Measurements from ENCODE around the gene TSACC. TPM values are rescaled to one million over a fixed set of nuclear protein-coding genes. Genes with fewer than 3 reads are reported as not detected.
A peak's percentile ranks its signal among the peaks of the same experiment; 100 is the strongest.

Gene TSACC
- total RNA-seq, 1 donor from 2014 or later, result not detected

GRCh38 chr1:156386949-156387869, 48.9 kb downstream of the TSACC start:
- ATAC-seq (no peak), DNase-seq (ENCODE audit: low spot score) (no peak)
- intact Hi-C loops (cut with DNase I), result loop anchor here (2.0 to 10.0 kb wide), 2 partner anchors 58 to 218 kb away; partner anchors contain the start of gene GPATCH4

DNA sequence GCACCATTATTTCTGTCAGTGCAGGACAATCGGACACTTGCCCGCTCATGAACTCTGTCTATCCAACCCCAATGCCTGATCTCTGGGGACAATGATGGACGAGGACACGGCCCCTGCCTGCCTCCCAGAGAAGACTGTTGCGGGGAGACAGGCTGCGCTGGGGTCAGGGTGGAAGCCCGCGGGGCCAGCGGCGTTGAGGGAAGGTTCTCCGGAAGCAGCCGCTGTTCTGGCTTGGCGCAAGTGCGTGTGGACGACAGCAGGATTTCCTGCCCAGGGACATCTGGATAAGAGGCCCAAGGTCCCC, 49.5 kb downstream of the TSACC start:
- no peak for DNase-seq (ENCODE audit: low spot score)
- ATAC-seq, result no peak
- intact Hi-C loops (cut with DNase I), result loop anchor here (2.0 to 10.0 kb wide), 2 partner anchors 57 to 217 kb away; partner anchors contain the start of gene GPATCH4

DNA sequence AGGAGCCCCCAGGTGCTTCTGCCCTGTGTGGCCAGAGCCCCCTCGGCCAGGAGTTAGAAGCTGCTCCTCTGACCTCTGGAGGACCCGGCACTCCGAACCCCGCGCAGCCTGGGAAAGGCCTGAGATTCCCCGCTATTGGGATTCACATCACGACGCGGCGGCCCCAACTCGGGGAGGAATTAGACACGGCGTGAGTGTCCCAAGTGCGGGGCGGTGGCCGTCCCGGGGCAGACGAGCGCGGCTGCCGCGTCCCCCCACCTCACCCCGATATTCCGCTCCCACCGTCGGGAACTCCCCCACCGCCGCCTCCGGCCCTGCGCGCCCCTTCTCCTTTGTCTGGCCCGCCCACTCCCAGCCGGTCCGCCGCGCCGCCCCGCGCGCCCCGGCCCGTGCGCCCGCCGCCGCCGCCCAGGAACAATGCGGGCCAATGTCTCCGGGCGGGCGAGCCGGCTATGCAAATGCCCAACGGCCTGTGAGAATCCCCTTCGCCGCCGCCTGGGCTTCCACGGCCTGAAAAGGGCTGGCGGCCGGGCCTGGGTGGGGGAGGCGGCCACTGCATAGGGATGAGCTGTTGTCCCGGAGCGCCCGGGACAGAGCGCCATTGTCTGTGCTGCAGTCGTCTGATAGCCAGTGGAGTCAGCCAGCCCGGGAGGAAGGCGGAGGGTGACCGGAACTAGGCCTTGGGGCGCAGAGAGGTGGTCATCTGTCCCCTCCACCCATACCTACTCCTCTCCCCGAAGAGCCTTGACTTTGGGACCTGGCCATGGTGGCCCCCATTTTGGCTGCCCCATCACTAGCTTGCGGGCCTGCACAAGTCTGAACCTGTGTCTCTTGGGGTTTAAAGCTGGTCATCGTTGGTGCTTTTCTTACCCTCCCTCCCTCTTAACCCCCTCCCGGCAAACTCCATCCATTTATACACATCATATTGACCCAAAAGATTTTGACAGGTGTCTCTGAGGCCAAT, 50.1 kb downstream of the TSACC start:
- ATAC-seq (peak; percentile 48), DNase-seq (ENCODE audit: low spot score) (no peak)
- intact Hi-C loops (cut with DNase I), result loop anchor here (10.0 kb wide), 1 partner anchor 216 kb away; the partner anchor contains the start of gene GPATCH4

GRCh38 chr1:156389311-156389710, 51.0 kb downstream of the TSACC start:
- ATAC-seq, result no peak
- intact Hi-C loops (cut with DNase I), result loop anchor here (10.0 kb wide), 1 partner anchor 215 kb away; the partner anchor contains the start of gene GPATCH4

GRCh38 chr1:156390469-156391365, 52.4 kb downstream of the TSACC start:
- DNase-seq (ENCODE audit: low spot score) (no peak), ATAC-seq (no peak)
- intact Hi-C loops (cut with DNase I), result no loop called here

More at GRCh38 chr1:156389311-156389710, 51.0 kb downstream of the TSACC start:
- no peak for DNase-seq (ENCODE audit: low spot score)

- DNase-seq (ENCODE audit: low spot score) (no peak), ATAC-seq (no peak)
- intact Hi-C loops (cut with DNase I), result no loop called here
Observed at GRCh38 chr1:156391366-156391677, 53.0 kb downstream of the TSACC start.

- no peak for DNase-seq (ENCODE audit: low spot score)
- intact Hi-C loops (cut with DNase I), result no loop called here
- ATAC-seq, result no peak
Observed at GRCh38 chr1:156391701-156392100, 53.4 kb downstream of the TSACC start.

DNA sequence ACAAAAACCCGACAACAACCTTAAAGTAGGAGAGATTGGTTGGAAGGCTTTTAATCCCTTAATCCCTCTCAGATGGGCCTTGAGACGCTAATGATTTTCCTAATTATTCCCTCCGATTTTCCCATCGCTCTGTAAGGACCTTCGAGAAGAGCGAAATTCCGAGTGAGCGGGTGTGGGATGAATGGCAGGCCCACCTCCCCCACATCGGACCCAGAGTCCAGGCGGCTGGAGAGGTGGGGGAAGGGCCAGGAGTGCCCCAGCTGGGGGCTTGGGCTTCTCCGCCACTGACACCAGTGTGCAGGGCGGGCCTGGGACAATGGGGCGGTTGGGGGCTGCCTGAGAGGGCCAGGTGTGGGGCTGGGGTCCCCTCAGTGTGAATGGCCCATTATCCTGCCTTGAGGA, 54.1 kb downstream of the TSACC start:
- ATAC-seq (no peak), DNase-seq (ENCODE audit: low spot score) (no peak)
- intact Hi-C loops (cut with DNase I), result no loop called here

DNA sequence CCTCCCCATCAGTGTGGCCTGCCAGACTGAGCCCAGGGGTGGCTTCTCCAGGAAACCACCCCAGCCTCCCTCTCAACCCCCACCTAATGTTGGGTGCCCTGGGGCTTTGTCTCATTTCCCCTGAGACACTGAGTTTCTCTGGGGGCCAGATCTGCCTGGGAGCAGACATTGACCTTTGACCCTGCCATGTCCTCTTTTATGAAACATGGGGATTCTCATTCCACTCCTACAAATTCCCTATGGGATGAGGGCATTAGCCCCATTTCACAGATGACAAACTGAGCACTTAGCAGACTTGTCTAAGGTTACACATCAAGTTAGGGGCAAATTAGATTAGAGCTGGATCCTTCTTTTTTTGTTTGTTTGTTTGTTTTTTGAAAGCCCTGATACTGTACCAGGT, 54.8 kb downstream of the TSACC start:
- DNase-seq (ENCODE audit: low spot score) (no peak), ATAC-seq (no peak)
- intact Hi-C loops (cut with DNase I), result no loop called here

GRCh38 chr1:156394082-156394481, 55.8 kb downstream of the TSACC start:
- no peak for ATAC-seq
- DNase-seq (ENCODE audit: low spot score), result no peak
- intact Hi-C loops (cut with DNase I), result no loop called here

GRCh38 chr1:156394835-156395461, 56.6 kb downstream of the TSACC start:
- intact Hi-C loops (cut with DNase I), result no loop called here
- ATAC-seq (no peak), DNase-seq (ENCODE audit: low spot score) (no peak)

Other genes with a start within 250 kb of the TSACC start
- 322 TPM for gene LMNA, start 223.8 kb upstream of the TSACC start, total RNA-seq
- gene SEMA4A, start 184.9 kb upstream of the TSACC start, total RNA-seq, result 8.4 TPM
- 16.3 TPM for gene SLC25A44, start 144.4 kb upstream of the TSACC start, total RNA-seq
- gene PMF1, start 125.5 kb upstream of the TSACC start, total RNA-seq, result 37.4 TPM
- gene BGLAP, start 96.3 kb upstream of the TSACC start, total RNA-seq, result 5.1 TPM
- gene PAQR6, start 90.5 kb upstream of the TSACC start, total RNA-seq, result 48.9 TPM
- gene SMG5, start 55.7 kb upstream of the TSACC start, total RNA-seq, result 64.0 TPM
- 3.1 TPM for gene TMEM79, start 54.2 kb upstream of the TSACC start, total RNA-seq
- gene GLMP, start 42.8 kb upstream of the TSACC start, total RNA-seq, result 39.0 TPM
- not detected for gene VHLL, start 39.2 kb upstream of the TSACC start, total RNA-seq
- gene CCT3, start 234 bp upstream of the TSACC start, total RNA-seq, result 98.6 TPM
- not detected for gene RHBG, start 30.7 kb downstream of the TSACC start, total RNA-seq
- 66.8 TPM for gene MEF2D, start 162.2 kb downstream of the TSACC start, total RNA-seq
- 0.76 TPM for gene IQGAP3, start 234.0 kb downstream of the TSACC start, total RNA-seq
- not detected for gene TTC24, start 241.2 kb downstream of the TSACC start, total RNA-seq

All from sciatic nerve (tissue), 2 donors.